ENCODE data around the gene ZBTB12. TPM values are rescaled to one million over a fixed set of nuclear protein-coding genes. Genes with fewer than 3 reads are reported as not detected.

The ZBTB12 gene
- total and polyA plus RNA-seq, 9 of the 15 experiments (the other 6 are each of a cell fraction or from before 2014, with no cell fraction given), result 0.03 to 12.4 (median 5.8) TPM; not detected in 1

- TF ChIP-seq MGA (IDR thresholded peaks at IDR 0.05), result peak; percentile 86
- no peak for TF ChIP-seq HNRNPH1 (optimal IDR thresholded peaks at IDR 0.05; ENCODE audit: low read depth, low read length)
- TF ChIP-seq ZBTB12 (CRISPR knock-in tag; IDR thresholded peaks at IDR 0.05), result peak; percentile 88
- TF ChIP-seq PHF8 (IDR thresholded peaks at IDR 0.05; ENCODE audit: borderline replicate concordance, low read length), result peak; percentile 91
- TF ChIP-seq DACH1 (IDR thresholded peaks at IDR 0.05; ENCODE audit: partially characterized antibody), result peak; percentile 97
- peak; percentile 98 for TF ChIP-seq MTA3 (IDR thresholded peaks at IDR 0.05; ENCODE audit: borderline replicate concordance)
- TF ChIP-seq GTF2F1 (IDR thresholded peaks at IDR 0.05; ENCODE audit: low read depth, low read length), result peak; percentile 50; the same call in 1 of the 2 replicates
- TF ChIP-seq HES1 (IDR thresholded peaks at IDR 0.05; ENCODE audit: low read depth), result no peak; the same call in 1 of the 2 replicates
- TF ChIP-seq RBM22 (IDR thresholded peaks at IDR 0.05; ENCODE audit: low read depth, low read length, poor library complexity, severe bottlenecking), result no peak
- peak; percentile 75 for TF ChIP-seq SMARCE1 (IDR thresholded peaks at IDR 0.05)
- no peak for TF ChIP-seq STAG1 (CRISPR knock-in tag; IDR thresholded peaks at IDR 0.05; ENCODE audit: borderline replicate concordance)
- no peak; the same call in 1 of the 2 replicates for TF ChIP-seq ZBED1 (IDR thresholded peaks at IDR 0.05)
- peak; percentile 1 for TF ChIP-seq ZNF146 (CRISPR knock-in tag; IDR thresholded peaks at IDR 0.05; ENCODE audit: unreplicated experiment)
Measured at GRCh38 chr6:31862344-31863235, 39.3 kb downstream of the ZBTB12 start, which contains the start of gene NEU1 (continued).
